Cardiac muscle cell (in vitro differentiated cells and primary cell): Measurements from ENCODE around the gene BAZ2B. TPM values are rescaled to one million over a fixed set of nuclear protein-coding genes. Genes with fewer than 3 reads are reported as not detected.

Experiments
- DNase-seq, 2 donors: peaks; one replicate each; pipeline versions ENCODE4 v3.0.0 to v3.0.0-alpha.2; 2010 to 2017; ENCODE audit warnings: low read depth in 1 of 2, low spot score in 1 of 2
- H3K27ac ChIP-seq: fragments of 200-600 bp; sonication (generic); 2 replicates; pipeline ENCODE4 v1.5.1; 2016
- H3K27me3 ChIP-seq: fragments of 200-600 bp; sonication (generic); 2 replicates; pipeline ENCODE4 v1.6.0; 2016; ENCODE audit warnings: control low read depth
- H3K36me3 ChIP-seq: fragments of 200-600 bp; sonication (generic); 2 replicates; pipeline ENCODE4 v1.5.1; 2016; ENCODE audit warnings: control low read depth
- H3K4me1 ChIP-seq: fragments of 200-600 bp; sonication (generic); 2 replicates; pipeline ENCODE4 v1.8.1; 2017; ENCODE audit warnings: low read depth, mild to moderate bottlenecking, mixed run types
- H3K4me3 ChIP-seq: fragments of 200-600 bp; sonication (generic); 2 replicates; pipeline ENCODE4 v1.5.1; 2016; ENCODE audit warnings: mild to moderate bottlenecking
- H3K9me3 ChIP-seq: fragments of 200-600 bp; sonication (generic); 2 replicates; pipeline ENCODE4 v1.5.1; 2017; ENCODE audit warnings: low read depth, mild to moderate bottlenecking, control low read depth
- polyA plus RNA-seq: library from polyadenylated mRNA; unstranded; fragments of >200 nt; fragmentation: Nextera tagmentation; extraction: Ambion mirVana; gene quantifications from 2 replicates; pipeline ENCODE4 v1.2.1, GENCODE V29; 2016
- total RNA-seq: library from RNA; depleted of rRNA; stranded (reverse); fragments of >200 nt; gene quantifications from 2 replicates; pipeline ENCODE4 v1.2.3, GENCODE V29; 2016
- TF ChIP-seq, protein P1 (sequence below): IDR thresholded peaks from 2 replicates; pipeline ENCODE4 v1.5.1; 2012; ENCODE audit warnings: low read depth, mild to moderate bottlenecking, low read length

BAZ2B gene
- total and polyA plus RNA-seq, 2 experiments from 2014 or later = 62.1 to 103 TPM

DNA sequence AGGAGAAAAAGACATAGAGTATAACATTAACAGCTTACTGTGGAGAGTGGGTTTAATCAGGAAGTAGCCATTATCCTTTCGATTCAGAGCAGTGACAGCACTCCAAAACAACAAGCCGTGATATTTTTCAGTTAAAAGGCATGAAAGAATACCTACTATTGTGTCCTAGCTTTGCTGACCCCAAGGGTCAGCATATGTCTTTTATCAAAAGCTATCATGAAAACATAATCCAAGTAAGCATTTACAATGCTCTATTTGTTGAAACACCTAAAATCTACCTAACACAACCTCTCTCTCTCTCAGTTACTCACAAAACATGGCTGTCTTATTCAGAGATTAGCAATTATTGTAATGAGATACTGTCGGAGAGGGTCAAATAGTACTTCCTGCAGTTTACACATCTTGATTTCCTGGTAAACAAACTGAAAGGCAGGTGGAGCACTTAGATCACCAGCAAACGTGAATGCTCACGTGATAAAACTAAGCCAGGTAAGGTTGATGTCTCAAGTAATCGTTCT lies 100.0 kb downstream of the BAZ2B start:
- Histone ChIP-seq H3K4me1 (peaks cover 29% of the 10 kb centered on the region), H3K4me3 (peak overlapping the region; percentile 26), H3K27me3 (no peaks in the 10 kb centered on the region), H3K27ac (peak overlapping the region; percentile 66), H3K36me3 (no peaks in the 10 kb centered on the region), H3K9me3 (no peaks in the 10 kb centered on the region)
- TF ChIP-seq, protein P1, sequence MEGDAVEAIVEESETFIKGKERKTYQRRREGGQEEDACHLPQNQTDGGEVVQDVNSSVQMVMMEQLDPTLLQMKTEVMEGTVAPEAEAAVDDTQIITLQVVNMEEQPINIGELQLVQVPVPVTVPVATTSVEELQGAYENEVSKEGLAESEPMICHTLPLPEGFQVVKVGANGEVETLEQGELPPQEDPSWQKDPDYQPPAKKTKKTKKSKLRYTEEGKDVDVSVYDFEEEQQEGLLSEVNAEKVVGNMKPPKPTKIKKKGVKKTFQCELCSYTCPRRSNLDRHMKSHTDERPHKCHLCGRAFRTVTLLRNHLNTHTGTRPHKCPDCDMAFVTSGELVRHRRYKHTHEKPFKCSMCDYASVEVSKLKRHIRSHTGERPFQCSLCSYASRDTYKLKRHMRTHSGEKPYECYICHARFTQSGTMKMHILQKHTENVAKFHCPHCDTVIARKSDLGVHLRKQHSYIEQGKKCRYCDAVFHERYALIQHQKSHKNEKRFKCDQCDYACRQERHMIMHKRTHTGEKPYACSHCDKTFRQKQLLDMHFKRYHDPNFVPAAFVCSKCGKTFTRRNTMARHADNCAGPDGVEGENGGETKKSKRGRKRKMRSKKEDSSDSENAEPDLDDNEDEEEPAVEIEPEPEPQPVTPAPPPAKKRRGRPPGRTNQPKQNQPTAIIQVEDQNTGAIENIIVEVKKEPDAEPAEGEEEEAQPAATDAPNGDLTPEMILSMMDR = no peak
- DNase-seq = peak; percentile 9 to 38

DNA sequence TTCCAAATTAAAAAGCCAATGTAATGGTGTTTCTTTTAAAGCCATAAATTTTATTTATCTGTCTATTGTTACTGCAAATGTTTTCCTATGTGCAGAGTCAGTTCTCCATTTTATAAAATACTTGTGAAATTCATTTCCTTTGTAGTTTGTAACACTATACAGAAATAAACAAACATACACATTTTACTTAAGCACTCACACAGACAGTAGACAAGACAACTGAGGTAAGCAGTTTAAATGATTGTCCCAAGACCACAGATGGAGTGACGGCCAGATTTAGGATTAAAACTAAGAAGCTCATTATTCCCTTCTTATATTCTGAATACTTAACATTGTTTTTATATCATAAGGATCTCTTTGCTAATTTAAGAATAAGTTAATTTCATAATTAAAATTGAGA lies 100.9 kb downstream of the BAZ2B start:
- TF ChIP-seq, protein P1 = no peak
- H3K27me3 ChIP-seq = no peaks in the 10 kb centered on the region
- no peak overlapping the region for H3K27ac ChIP-seq
- DNase-seq = no peak
- H3K36me3 ChIP-seq = no peaks in the 10 kb centered on the region
- peaks cover 29% of the 10 kb centered on the region for H3K4me1 ChIP-seq
- no peaks in the 10 kb centered on the region for H3K9me3 ChIP-seq
- H3K4me3 ChIP-seq = peak overlapping the region; percentile 26

DNA sequence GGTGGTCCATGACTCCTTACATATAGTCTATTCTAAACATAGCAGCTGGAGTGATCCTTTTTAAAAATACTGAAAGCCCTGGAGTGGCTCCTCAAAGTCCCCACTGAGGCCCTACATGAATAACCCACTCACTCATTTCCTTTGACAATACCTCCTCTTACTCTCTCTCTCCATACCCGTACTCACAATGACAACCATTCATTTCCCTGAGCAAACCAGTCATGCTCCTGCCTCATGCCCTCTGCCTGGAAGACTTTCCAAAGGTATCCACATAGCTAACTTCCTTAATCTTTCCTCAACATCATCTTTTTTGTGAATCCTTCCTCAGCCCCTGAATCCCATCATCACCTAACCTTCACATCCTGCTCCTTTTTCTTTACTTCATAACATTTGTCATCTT lies 102.6 kb downstream of the BAZ2B start:
- TF ChIP-seq, protein P1 = no peak
- Histone ChIP-seq H3K4me3 (no peak overlapping the region), H3K27ac (no peak overlapping the region), H3K9me3 (no peaks in the 10 kb centered on the region), H3K36me3 (no peaks in the 10 kb centered on the region), H3K4me1 (peaks cover 29% of the 10 kb centered on the region), H3K27me3 (no peaks in the 10 kb centered on the region)
- no peak for DNase-seq

DNA sequence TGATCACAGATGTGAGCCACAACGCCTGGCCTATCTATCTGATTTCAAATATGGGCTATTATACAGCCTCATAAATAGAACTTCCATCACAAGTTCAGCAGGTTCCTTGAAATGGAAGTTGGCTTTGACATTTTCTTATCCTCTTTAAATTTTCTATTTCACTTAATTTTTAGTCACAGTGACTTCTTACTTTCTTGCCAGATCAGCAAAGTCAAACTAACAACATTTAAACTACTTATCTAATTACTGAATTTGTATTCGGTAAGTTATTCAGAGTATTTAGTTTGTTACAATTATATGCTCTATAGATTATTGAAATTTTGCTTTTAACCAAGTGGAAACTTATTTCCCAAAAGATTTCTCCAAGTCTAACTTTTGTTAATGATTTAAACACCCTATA lies 108.2 kb downstream of the BAZ2B start:
- Histone ChIP-seq H3K4me1 (no peaks in the 10 kb centered on the region), H3K9me3 (no peaks in the 10 kb centered on the region), H3K4me3 (no peak overlapping the region), H3K27ac (no peak overlapping the region), H3K27me3 (no peaks in the 10 kb centered on the region), H3K36me3 (no peaks in the 10 kb centered on the region)
- TF ChIP-seq, protein P1 = no peak
- DNase-seq = no peak

GRCh38 chr2:159506764-159507440 lies 109.4 kb downstream of the BAZ2B start:
- no peaks in the 10 kb centered on the region for H3K9me3 ChIP-seq
- no peak overlapping the region for H3K4me3 ChIP-seq
- TF ChIP-seq, protein P1 = no peak
- H3K36me3 ChIP-seq = no peaks in the 10 kb centered on the region
- H3K27ac ChIP-seq = peak overlapping the region; percentile 9
- H3K4me1 ChIP-seq = no peaks in the 10 kb centered on the region
- no peak for DNase-seq
- no peaks in the 10 kb centered on the region for H3K27me3 ChIP-seq
